Measurements from ENCODE around the gene ADGRD1.

The ADGRD1 gene

GRCh38 chr12:131146173-131146675, 192.5 kb downstream of the ADGRD1 start:
- no peaks in the 10 kb centered on the region for H3K4me1 ChIP-seq (ENCODE audit: insufficient read depth, low read length, severe bottlenecking)
- no peak overlapping the region for H3K27ac ChIP-seq (ENCODE audit: low read depth, low read length, poor library complexity, severe bottlenecking)
- H3K9me2 ChIP-seq (ENCODE audit: low read depth, low read length), result no peaks in the 10 kb centered on the region
- no peaks in the 10 kb centered on the region for H3K36me3 ChIP-seq (ENCODE audit: insufficient read depth, low read length)
- H3K4me3 ChIP-seq (ENCODE audit: low read depth, low read length, poor library complexity, severe bottlenecking), result no peak overlapping the region
- H3K4me2 ChIP-seq (ENCODE audit: low read length), result no peak overlapping the region
- no peaks in the 10 kb centered on the region for H4K20me1 ChIP-seq (ENCODE audit: insufficient read depth, low read length)
- no peak for TF ChIP-seq EZH2 (IDR thresholded peaks at IDR 0.05; ENCODE audit: borderline replicate concordance, low read length)
- TF ChIP-seq CTCF (IDR thresholded peaks at IDR 0.05; ENCODE audit: low read length), result no peak
- no peaks in the 10 kb centered on the region for H3F3A ChIP-seq (ENCODE audit: insufficient read depth, low read length)
- H3K27me3 ChIP-seq (ENCODE audit: insufficient read depth, low read length), result no peaks in the 10 kb centered on the region
- no peak overlapping the region for H2AFZ ChIP-seq (ENCODE audit: low read length)
- no peaks in the 10 kb centered on the region for H3K79me2 ChIP-seq (ENCODE audit: insufficient read depth, low read length)
- no peak overlapping the region for H3K9ac ChIP-seq (ENCODE audit: low read length)
- H3K9me3 ChIP-seq (ENCODE audit: low read length), result no peaks in the 10 kb centered on the region

GRCh38 chr12:131147293-131147692, 193.6 kb downstream of the ADGRD1 start:
- no peaks in the 10 kb centered on the region for H3K27me3 ChIP-seq (ENCODE audit: insufficient read depth, low read length)
- H3K36me3 ChIP-seq (ENCODE audit: insufficient read depth, low read length), result no peaks in the 10 kb centered on the region
- no peaks in the 10 kb centered on the region for H3K9me3 ChIP-seq (ENCODE audit: low read length)
- no peaks in the 10 kb centered on the region for H3K79me2 ChIP-seq (ENCODE audit: insufficient read depth, low read length)
- no peaks in the 10 kb centered on the region for H3K9me2 ChIP-seq (ENCODE audit: low read depth, low read length)
- no peak overlapping the region for H3K9ac ChIP-seq (ENCODE audit: low read length)
- no peak overlapping the region for H3K27ac ChIP-seq (ENCODE audit: low read depth, low read length, poor library complexity, severe bottlenecking)
- H3K4me2 ChIP-seq (ENCODE audit: low read length), result no peak overlapping the region
- no peaks in the 10 kb centered on the region for H4K20me1 ChIP-seq (ENCODE audit: insufficient read depth, low read length)
- no peak overlapping the region for H3K4me3 ChIP-seq (ENCODE audit: low read depth, low read length, poor library complexity, severe bottlenecking)
- no peaks in the 10 kb centered on the region for H3F3A ChIP-seq (ENCODE audit: insufficient read depth, low read length)
- H3K4me1 ChIP-seq (ENCODE audit: insufficient read depth, low read length, severe bottlenecking), result no peaks in the 10 kb centered on the region
- no peak overlapping the region for H2AFZ ChIP-seq (ENCODE audit: low read length)
- TF ChIP-seq CTCF (IDR thresholded peaks at IDR 0.05; ENCODE audit: low read length), result no peak
- no peak for TF ChIP-seq EZH2 (IDR thresholded peaks at IDR 0.05; ENCODE audit: borderline replicate concordance, low read length)

- H3K9ac ChIP-seq (ENCODE audit: low read length), result no peak overlapping the region
These were observed 194.2 kb downstream of the ADGRD1 start for GRCh38 chr12:131147894-131148293.

More at GRCh38 chr12:131147894-131148293, 194.2 kb downstream of the ADGRD1 start:
- Histone ChIP-seq H3F3A (ENCODE audit: insufficient read depth, low read length) (no peaks in the 10 kb centered on the region), H3K27me3 (ENCODE audit: insufficient read depth, low read length) (no peaks in the 10 kb centered on the region), H3K79me2 (ENCODE audit: insufficient read depth, low read length) (no peaks in the 10 kb centered on the region), H3K27ac (ENCODE audit: low read depth, low read length, poor library complexity, severe bottlenecking) (no peak overlapping the region), H3K9me3 (ENCODE audit: low read length) (no peaks in the 10 kb centered on the region), H4K20me1 (ENCODE audit: insufficient read depth, low read length) (no peaks in the 10 kb centered on the region), H3K4me3 (ENCODE audit: low read depth, low read length, poor library complexity, severe bottlenecking) (no peak overlapping the region), H3K9me2 (ENCODE audit: low read depth, low read length) (no peaks in the 10 kb centered on the region), H3K4me1 (ENCODE audit: insufficient read depth, low read length, severe bottlenecking) (no peaks in the 10 kb centered on the region), H3K36me3 (ENCODE audit: insufficient read depth, low read length) (no peaks in the 10 kb centered on the region), H3K4me2 (ENCODE audit: low read length) (no peak overlapping the region), H2AFZ (ENCODE audit: low read length) (no peak overlapping the region)
- TF ChIP-seq EZH2 (IDR thresholded peaks at IDR 0.05; ENCODE audit: borderline replicate concordance, low read length) (no peak), CTCF (IDR thresholded peaks at IDR 0.05; ENCODE audit: low read length) (no peak)

All from OCI-LY1 (cell line).